Ascending aorta (tissue), 2 donors: ENCODE data around the gene CIROP. TPM values are rescaled to one million over a fixed set of nuclear protein-coding genes. Genes with fewer than 3 reads are reported as not detected.

ENCODE experiments used
- DNase-seq, 2 donors: peaks; one replicate each; pipeline ENCODE4 v3.0.0-alpha.2; 2019; ENCODE audit warnings: low spot score in 2 of 2
- H3K27ac ChIP-seq, 2 donors: fragments of 200-600 bp; sonication (generic); one replicate each; pipeline ENCODE4 v1.5.1; 2016 to 2017; ENCODE audit warnings: mild to moderate bottlenecking in 1 of 2
- H3K27me3 ChIP-seq: fragments of 200-600 bp; sonication (generic); one replicate; pipeline ENCODE4 v1.5.1; 2017
- H3K36me3 ChIP-seq, 2 donors: fragments of 200-600 bp; sonication (generic); one replicate each; pipeline ENCODE4 v1.5.1; 2016
- H3K4me1 ChIP-seq, 2 donors: fragments of 200-600 bp; sonication (generic); one replicate each; pipeline ENCODE4 v1.5.1; 2016 to 2017; ENCODE audit warnings: mild to moderate bottlenecking in 1 of 2
- H3K4me3 ChIP-seq, 2 donors: fragments of 200-600 bp; sonication (generic); one replicate each; pipeline ENCODE4 v1.5.1; 2016 to 2017; ENCODE audit warnings: mild to moderate bottlenecking in 1 of 2
- H3K9me3 ChIP-seq, 2 donors: fragments of 200-600 bp; sonication (generic); one replicate each; pipeline ENCODE4 v1.5.1; 2016
- intact Hi-C: fragments of 100-400 bp; cut with DNase I; formaldehyde crosslinking; loops from one replicate; pipeline ENCODE4 v1.15.1; 2023
- total RNA-seq: library from RNA; depleted of rRNA; stranded (reverse); fragments of >200 nt; gene quantifications from one replicate; pipeline ENCODE4 v1.1.0, GENCODE V29; 2016
- TF ChIP-seq, protein P1 (sequence below), 3 experiments: fragments of 200-600 bp in 2 of 3; fragments of 450-650 bp in 1 of 3; sonication (generic) in 2 of 3; IDR thresholded peaks; one replicate each; pipeline ENCODE4 v1.5.1; 2016 to 2019; ENCODE audit warnings: antibody characterized with exemption in 3 of 3, mild to moderate bottlenecking in 1 of 3, moderate library complexity in 1 of 3

The CIROP gene
- total RNA-seq, 1 donor from 2014 or later = not detected

DNA sequence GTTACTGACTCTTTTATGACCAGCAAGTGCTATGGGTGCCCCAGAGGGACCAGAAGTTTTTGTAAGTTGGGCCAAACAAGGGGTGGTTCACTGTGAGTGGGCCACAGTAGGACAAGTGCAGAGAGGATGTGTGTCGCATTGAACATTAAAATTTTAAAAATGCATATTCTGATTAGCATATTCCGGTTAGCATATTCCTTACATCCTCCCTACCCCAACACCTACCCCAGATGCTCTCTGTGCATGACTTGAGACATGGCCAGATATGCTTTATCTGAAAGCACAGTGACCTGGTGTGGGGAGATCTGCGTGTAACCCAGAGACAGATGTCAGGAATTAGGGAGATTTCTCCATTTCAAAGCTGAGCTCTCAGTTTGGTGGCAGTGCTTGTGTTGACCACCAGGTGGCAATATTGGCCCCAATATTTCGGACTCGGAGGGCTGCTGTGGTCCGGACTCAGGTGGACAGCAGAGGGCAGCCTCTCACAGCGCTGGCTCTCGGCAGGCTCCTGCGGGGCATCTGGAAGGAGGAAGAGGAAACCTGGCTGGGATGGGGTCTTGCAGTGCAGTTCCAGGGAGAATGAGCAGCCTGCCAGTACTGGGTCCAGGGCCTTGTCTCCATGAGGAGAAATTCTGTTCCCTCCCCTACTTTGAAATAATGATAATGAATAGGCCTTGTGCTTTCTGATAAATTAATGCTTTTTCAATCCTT is 15.9 kb upstream of the CIROP start:
- Histone ChIP-seq H3K4me1 (peaks cover 6 to 24% of the 10 kb centered on the region in 2 donors), H3K9me3 (no peaks in the 10 kb centered on the region), H3K36me3 (no peaks in the 10 kb centered on the region), H3K27ac (peak overlapping the region; percentile 53 to 63), H3K27me3 (no peaks in the 10 kb centered on the region), H3K4me3 (peak overlapping the region in 1 of 2 donors; percentile 8)
- DNase-seq = peak; percentile 69 to 95
- intact Hi-C loops = loop anchor here (1.0 to 5.0 kb wide), 4 partner anchors 34 to 182 kb away; partner anchors contain the start of genes PPP1R3E and SLC7A8
- TF ChIP-seq, protein P1, sequence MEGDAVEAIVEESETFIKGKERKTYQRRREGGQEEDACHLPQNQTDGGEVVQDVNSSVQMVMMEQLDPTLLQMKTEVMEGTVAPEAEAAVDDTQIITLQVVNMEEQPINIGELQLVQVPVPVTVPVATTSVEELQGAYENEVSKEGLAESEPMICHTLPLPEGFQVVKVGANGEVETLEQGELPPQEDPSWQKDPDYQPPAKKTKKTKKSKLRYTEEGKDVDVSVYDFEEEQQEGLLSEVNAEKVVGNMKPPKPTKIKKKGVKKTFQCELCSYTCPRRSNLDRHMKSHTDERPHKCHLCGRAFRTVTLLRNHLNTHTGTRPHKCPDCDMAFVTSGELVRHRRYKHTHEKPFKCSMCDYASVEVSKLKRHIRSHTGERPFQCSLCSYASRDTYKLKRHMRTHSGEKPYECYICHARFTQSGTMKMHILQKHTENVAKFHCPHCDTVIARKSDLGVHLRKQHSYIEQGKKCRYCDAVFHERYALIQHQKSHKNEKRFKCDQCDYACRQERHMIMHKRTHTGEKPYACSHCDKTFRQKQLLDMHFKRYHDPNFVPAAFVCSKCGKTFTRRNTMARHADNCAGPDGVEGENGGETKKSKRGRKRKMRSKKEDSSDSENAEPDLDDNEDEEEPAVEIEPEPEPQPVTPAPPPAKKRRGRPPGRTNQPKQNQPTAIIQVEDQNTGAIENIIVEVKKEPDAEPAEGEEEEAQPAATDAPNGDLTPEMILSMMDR (IDR thresholded peaks at IDR 0.05) = peak; percentile 99 to 100 (median 100)

DNA sequence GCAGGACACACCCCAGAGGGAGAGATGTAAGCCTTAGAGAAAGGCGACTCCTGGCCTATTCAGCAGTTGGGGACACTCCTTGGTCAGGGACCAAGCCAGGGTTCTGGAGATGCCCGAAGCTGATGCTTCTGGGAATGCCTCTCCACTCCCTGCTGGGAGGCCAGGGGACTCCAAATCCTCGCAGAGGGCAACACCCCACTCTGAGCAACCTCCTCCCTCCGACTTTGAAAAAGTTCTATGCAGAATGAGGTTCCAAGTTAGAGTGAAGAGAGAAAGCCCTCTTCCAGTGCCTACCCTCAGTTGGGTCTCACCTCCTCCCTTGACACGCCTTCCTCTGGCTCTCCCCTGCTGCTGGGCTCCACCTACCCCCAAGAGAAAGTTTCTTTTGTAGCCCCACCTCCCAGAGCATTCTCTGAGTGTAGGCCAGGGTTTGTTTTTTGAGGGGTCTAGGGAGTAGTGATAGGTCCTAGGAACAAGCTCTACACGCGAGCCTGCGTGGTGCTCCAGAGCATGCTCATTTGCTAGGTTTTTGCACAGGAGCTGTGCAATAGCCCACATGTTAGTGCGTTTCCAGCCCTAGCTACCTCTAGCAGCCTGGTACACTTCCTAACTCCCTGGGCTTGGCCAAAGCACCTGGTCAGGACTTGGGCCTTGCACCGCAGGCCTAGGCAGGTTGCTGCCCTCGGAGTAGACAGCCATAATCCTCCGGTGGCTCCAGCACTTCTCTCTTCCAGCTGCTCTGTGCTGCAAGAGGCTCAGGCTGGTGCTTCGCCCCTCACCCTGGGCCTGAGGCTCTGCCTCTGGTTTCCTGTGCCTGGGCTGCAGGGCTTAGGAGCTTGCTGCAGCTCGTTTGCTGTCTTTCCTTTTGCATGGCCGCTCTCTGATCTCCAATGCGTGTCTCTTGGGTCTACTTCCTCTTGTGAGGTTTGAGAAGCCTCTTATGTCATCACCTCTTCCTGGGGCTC is 14.9 kb upstream of the CIROP start:
- Histone ChIP-seq H3K36me3 (no peaks in the 10 kb centered on the region), H3K27me3 (no peaks in the 10 kb centered on the region), H3K4me3 (no peak overlapping the region), H3K9me3 (no peaks in the 10 kb centered on the region), H3K27ac (no peak overlapping the region), H3K4me1 (peaks cover 6 to 18% of the 10 kb centered on the region in 2 donors)
- DNase-seq = no peak
- TF ChIP-seq, protein P1 (IDR thresholded peaks at IDR 0.05) = no peak
- intact Hi-C loops = loop anchor here (1.0 to 5.0 kb wide), 2 partner anchors 68 to 183 kb away; partner anchors contain the start of gene PPP1R3E

DNA sequence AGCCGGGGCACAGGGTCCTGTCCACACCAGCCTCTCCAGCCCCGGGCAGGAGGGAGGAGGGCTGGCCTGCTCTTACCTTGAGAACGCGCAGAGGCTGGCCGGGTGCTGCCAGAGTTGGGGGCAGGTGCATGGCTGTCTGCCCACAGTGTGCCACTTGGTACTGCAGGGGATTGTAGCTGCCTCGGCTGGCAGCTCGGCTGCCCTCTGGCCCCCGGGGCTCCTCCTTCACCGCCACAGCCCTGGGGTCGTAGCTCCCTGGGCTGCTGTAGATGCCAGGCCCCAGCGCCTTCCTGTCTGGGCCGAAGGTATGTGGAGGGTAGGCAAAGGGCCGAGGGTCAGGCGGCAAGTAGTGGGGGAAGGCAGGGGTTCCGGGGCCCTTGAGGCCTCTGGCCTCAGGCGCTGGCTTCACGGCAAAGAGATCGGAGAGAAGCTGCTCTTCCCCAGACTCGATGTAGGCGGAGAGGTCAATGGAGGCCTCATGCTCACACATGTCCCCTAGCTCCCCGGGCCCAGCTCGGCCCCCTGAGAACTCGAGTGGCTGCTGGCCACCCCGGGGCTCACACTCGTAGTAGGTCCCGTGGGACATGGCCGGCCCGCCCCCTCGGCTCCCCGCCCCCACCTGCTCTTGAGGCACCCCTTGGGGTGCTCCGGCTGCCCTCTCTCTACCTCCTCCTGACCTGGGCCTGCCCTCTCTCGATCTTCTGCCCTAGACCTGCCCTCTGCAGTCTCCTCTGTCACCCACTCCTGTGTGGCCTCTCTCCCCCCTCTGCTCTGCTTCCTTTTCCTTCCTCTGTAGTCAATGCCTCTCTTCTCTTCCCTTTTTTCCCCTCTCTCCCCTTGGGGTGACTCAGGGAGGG is 13.9 kb upstream of the CIROP start, which contains the start of gene CEBPE:
Gene CEBPE, minus strand, starts transcription at position 750 of the 857 bp plus-strand sequence. Its CDS starts 164 bp downstream, at position 586.
- TF ChIP-seq, protein P1 (IDR thresholded peaks at IDR 0.05) = no peak
- H3K27me3 ChIP-seq = no peaks in the 10 kb centered on the region
- no peaks in the 10 kb centered on the region for H3K36me3 ChIP-seq
- no peak within 1 kb of the TSS for H3K27ac ChIP-seq
- DNase-seq = no peak
- no peak within 1 kb of the TSS for H3K4me3 ChIP-seq
- intact Hi-C loops = no loop called here
- peaks cover 6 to 11% of the 10 kb centered on the region in 2 donors for H3K4me1 ChIP-seq
- H3K9me3 ChIP-seq = no peaks in the 10 kb centered on the region

DNA sequence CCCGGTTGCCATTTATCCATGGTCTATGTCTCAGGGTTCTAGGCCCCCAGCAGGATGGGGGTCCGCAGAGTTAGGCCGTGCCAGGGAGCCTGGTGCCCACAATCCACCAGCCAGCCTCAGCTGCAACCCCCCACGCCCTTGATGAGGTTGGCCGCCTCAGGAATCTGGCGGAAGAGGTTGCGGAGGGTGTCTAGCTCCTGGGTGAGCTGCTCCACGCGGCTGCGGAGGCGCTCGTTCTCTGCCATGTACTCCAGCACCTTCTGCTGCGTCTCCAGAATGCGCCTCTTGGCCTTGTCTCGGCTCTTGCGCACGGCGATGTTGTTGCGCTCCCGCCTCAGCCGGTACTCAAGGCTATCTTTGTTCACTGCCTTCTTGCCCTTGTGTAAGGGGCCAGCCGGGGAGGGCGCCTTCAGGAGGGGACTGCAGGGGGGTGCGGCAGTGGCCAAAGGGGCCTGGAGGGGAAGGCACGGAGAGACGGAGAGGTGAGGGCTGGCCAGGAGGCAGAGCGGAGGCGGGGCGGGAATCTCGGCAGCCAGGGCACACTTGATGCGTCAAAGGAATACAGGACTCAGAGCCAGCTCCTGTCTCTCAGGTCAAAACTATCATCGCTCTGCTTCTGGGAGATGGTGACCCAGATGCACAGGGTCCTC is 12.7 kb upstream of the CIROP start:
- Histone ChIP-seq H3K27ac (no peak overlapping the region), H3K4me3 (no peak overlapping the region), H3K27me3 (no peaks in the 10 kb centered on the region), H3K4me1 (peaks cover 6 to 7% of the 10 kb centered on the region in 2 donors), H3K9me3 (no peaks in the 10 kb centered on the region), H3K36me3 (no peaks in the 10 kb centered on the region)
- TF ChIP-seq, protein P1 (IDR thresholded peaks at IDR 0.05) = no peak
- intact Hi-C loops = no loop called here
- DNase-seq = no peak
